Measurements from ENCODE around the gene NAE1.

- no peak for TF ChIP-seq CTCF (conservative IDR thresholded peaks at IDR 0.05; ENCODE audit: low read length)
- no peak for TF ChIP-seq EZH2phosphoT487 (IDR thresholded peaks at IDR 0.05; ENCODE audit: borderline replicate concordance, low read depth, low read length)
Measured at GRCh38 chr16:66848172-66848571, 17.4 kb upstream of the NAE1 start.
